GM19238 (cell line): Measurements from ENCODE around the gene PRKCQ.
"Not testable (repeated sequence)": the region's sequence is repeated elsewhere in the genome, so short reads cannot be mapped to it uniquely, and the experiment has no call there.

ENCODE experiments used
- DNase-seq: peaks from one replicate; pipeline ENCODE4 v3.0.0; 2011; ENCODE audit warnings: low spot score; ENCODE audit not compliant: insufficient read length

Gene PRKCQ

GRCh38 chr10:6388261-6388893 is 191.7 kb downstream of the PRKCQ start:
- DNase-seq = no peak

- DNase-seq = no peak
Measured at GRCh38 chr10:6386960-6387359, 193.1 kb downstream of the PRKCQ start.

- no peak for DNase-seq
Measured at GRCh38 chr10:6386346-6386745, 193.7 kb downstream of the PRKCQ start.

- DNase-seq = no peak
Measured at GRCh38 chr10:6385665-6386064, 194.4 kb downstream of the PRKCQ start.

- DNase-seq = no peak
Measured at GRCh38 chr10:6384847-6385246, 195.2 kb downstream of the PRKCQ start.

- DNase-seq = no peak
Measured at GRCh38 chr10:6384031-6384430, 196.0 kb downstream of the PRKCQ start.

GRCh38 chr10:6383096-6383812 is 196.8 kb downstream of the PRKCQ start:
- no peak for DNase-seq

- DNase-seq = no peak
Measured at GRCh38 chr10:6382081-6382480, 198.0 kb downstream of the PRKCQ start.

GRCh38 chr10:6380478-6380877 is 199.6 kb downstream of the PRKCQ start:
- DNase-seq = not testable (repeated sequence)

- DNase-seq = no peak
Measured at GRCh38 chr10:6379015-6379776, 200.9 kb downstream of the PRKCQ start.
